ENCODE data around the gene CALHM1. TPM values are rescaled to one million over a fixed set of nuclear protein-coding genes. Genes with fewer than 3 reads are reported as not detected.

CALHM1 gene
- total and polyA plus RNA-seq, 2 of the 13 experiments (the other 11 are each of a cell fraction or from before 2014, with no cell fraction given): 0.04 TPM; not detected in 1

GRCh38 chr10:103445767-103446567, 12.7 kb downstream of the CALHM1 start (continued):
- TF ChIP-seq ZNF574 (CRISPR knock-in tag; IDR thresholded peaks at IDR 0.05): no peak

- in situ Hi-C loops (cut with HindIII; ENCODE audit: extremely low pct_ligation_motif_present, low pct_unique_long_range_greater_than_20kb) (no loop called here), intact Hi-C loops (cut with micrococcal nuclease; ENCODE audit: unreplicated experiment) (no loop called here)
- FAIRE-seq (no peak), DNase-seq (ENCODE audit: low spot score) (no peak), ATAC-seq (no peak)
- no peak overlapping the region for H3K27ac ChIP-seq (ENCODE audit: extremely low read length, insufficient read depth, low read length)
- no peaks in the 10 kb centered on the region for H3K4me1 ChIP-seq (ENCODE audit: insufficient read depth, low read length)
- no peaks in the 10 kb centered on the region for H3K9me3 ChIP-seq (ENCODE audit: low read length)
- no peak overlapping the region for H3K4me2 ChIP-seq (ENCODE audit: low read depth, low read length)
- H3K9ac ChIP-seq (ENCODE audit: insufficient read depth, low read depth, low read length): no peak overlapping the region
- TF ChIP-seq MED1 (CRISPR knock-in tag; IDR thresholded peaks at IDR 0.05) (no peak), HMG20B (CRISPR knock-in tag; conservative IDR thresholded peaks at IDR 0.05) (no peak), ZNF7 (CRISPR knock-in tag; IDR thresholded peaks at IDR 0.05) (no peak), ZNF451 (CRISPR knock-in tag; IDR thresholded peaks at IDR 0.05) (no peak), CEBPG (CRISPR knock-in tag; IDR thresholded peaks at IDR 0.05) (no peak), PHF5A (CRISPR knock-in tag; IDR thresholded peaks at IDR 0.05; ENCODE audit: low read depth, unreplicated experiment) (no peak), MYNN (CRISPR knock-in tag; IDR thresholded peaks at IDR 0.05; ENCODE audit: low read depth) (no peak)
- no peaks in the 10 kb centered on the region for H4K20me1 ChIP-seq (ENCODE audit: insufficient read depth, low read length)
- no TSS peak for BruUV-seq (replicated peaks)
- no peak overlapping the region for H3K4me3 ChIP-seq (replicated peaks in 1 of 3; ENCODE audit: insufficient read depth in 1 of 3, low read depth in 2 of 3, low read length in 3 of 3)
- CTCF ChIA-PET (ENCODE audit: low intra/inter-chr PET ratio, low total read pairs): no interaction called here
- H3K36me3 ChIP-seq (replicated peaks in 1 of 2; ENCODE audit: control insufficient read depth in 1 of 2, insufficient read depth in 2 of 2, low read length in 2 of 2): peaks cover 33 to 55% of the 10 kb centered on the region in 2 experiments; a peak in 4 of 5 replicates
- no peaks in the 10 kb centered on the region for H3K27me3 ChIP-seq (ENCODE audit: control insufficient read depth in 1 of 2, insufficient read depth in 2 of 2, low read length in 2 of 2)
- POLR2A ChIA-PET: no interaction called here
- 96% methylated on average over 6 of the region's 9 CpGs for WGBS (ENCODE audit: low lambda C conversion rate)
- H2AFZ ChIP-seq (ENCODE audit: low read length): no peak overlapping the region
- no peaks in the 10 kb centered on the region for H3K79me2 ChIP-seq (ENCODE audit: insufficient read depth, low read length)
Measured at GRCh38 chr10:103445366-103445765, 13.3 kb downstream of the CALHM1 start.

Measured in HepG2 (cell line).